ENCODE measurements around the gene BBX. TPM values are rescaled to one million over a fixed set of nuclear protein-coding genes. Genes with fewer than 3 reads are reported as not detected.

The BBX gene
- total RNA-seq, 1 experiment from 2014 or later = 45.0 TPM

GRCh38 chr3:107592073-107592472 is 69.3 kb downstream of the BBX start:
- Mint-ChIP-seq H3K36me3 (no peaks in the 10 kb centered on the region), H3K27ac (no peak overlapping the region)

GRCh38 chr3:107594870-107595269 is 72.1 kb downstream of the BBX start:
- H3K27me3 Mint-ChIP-seq (ENCODE audit: low read depth) = no peaks in the 10 kb centered on the region
- H3K4me3 Mint-ChIP-seq = no peak overlapping the region
- ATAC-seq (no peak), DNase-seq (ENCODE audit: low spot score) (no peak)
- H3K9me3 Mint-ChIP-seq = no peaks in the 10 kb centered on the region
- ChIA-PET CTCF (no interaction called here), POLR2A (no interaction called here)
- no peak overlapping the region for H3K27ac Mint-ChIP-seq
- no peaks in the 10 kb centered on the region for H3K36me3 Mint-ChIP-seq
- no peak for TF ChIP-seq MXD4 (CRISPR knock-in tag; IDR thresholded peaks at IDR 0.05; ENCODE audit: borderline replicate concordance)
- TF ChIP-seq GRHL2 (CRISPR knock-in tag; IDR thresholded peaks at IDR 0.05; ENCODE audit: insufficient replicate concordance, severe bottlenecking) = no peak
- no peak for TF ChIP-seq NR2C2 (CRISPR knock-in tag; IDR thresholded peaks at IDR 0.05)
- TF ChIP-seq AFF4 (CRISPR knock-in tag; IDR thresholded peaks at IDR 0.05; ENCODE audit: borderline replicate concordance) = no peak
- no peak for TF ChIP-seq KAT7 (CRISPR knock-in tag; IDR thresholded peaks at IDR 0.05; ENCODE audit: borderline replicate concordance)
- no peak for TF ChIP-seq FOXK1 (CRISPR knock-in tag; IDR thresholded peaks at IDR 0.05)
- peaks cover 55% of the 10 kb centered on the region for H3K4me1 Mint-ChIP-seq

More at GRCh38 chr3:107592073-107592472, 69.3 kb downstream of the BBX start:
- ChIA-PET POLR2A (interaction anchor here (0.6 to 0.7 kb wide), 2 partner anchors 143 to 308 kb away, joined by 4 to 6 read pairs; no protein-coding TSS in a partner anchor), CTCF (interaction anchor here (1.0 to 1.1 kb wide), 2 partner anchors 13 to 84 kb away, joined by 3 to 4 read pairs; no protein-coding TSS in a partner anchor)
- DNase-seq (ENCODE audit: low spot score) = no peak
- H3K9me3 Mint-ChIP-seq = no peaks in the 10 kb centered on the region
- TF ChIP-seq ETV6 (CRISPR knock-in tag; IDR thresholded peaks at IDR 0.05) (no peak), ZNF512 (CRISPR knock-in tag; IDR thresholded peaks at IDR 0.05; ENCODE audit: borderline replicate concordance) (no peak), ZNF138 (CRISPR knock-in tag; conservative IDR thresholded peaks at IDR 0.05) (no peak), GABPB1 (CRISPR knock-in tag; IDR thresholded peaks at IDR 0.05) (no peak), USF1 (CRISPR knock-in tag; IDR thresholded peaks at IDR 0.05) (no peak), ZBTB43 (CRISPR knock-in tag; IDR thresholded peaks at IDR 0.05) (no peak), USF2 (CRISPR knock-in tag; IDR thresholded peaks at IDR 0.05) (no peak), NR2C2 (CRISPR knock-in tag; IDR thresholded peaks at IDR 0.05) (no peak), HMGA2 (CRISPR knock-in tag; IDR thresholded peaks at IDR 0.05) (no peak), TCF7 (CRISPR knock-in tag; IDR thresholded peaks at IDR 0.05; ENCODE audit: low read depth) (no peak), ERG (CRISPR knock-in tag; IDR thresholded peaks at IDR 0.05) (no peak), NFE2L1 (CRISPR knock-in tag; IDR thresholded peaks at IDR 0.05) (no peak)
- H3K27me3 Mint-ChIP-seq (ENCODE audit: low read depth) = no peaks in the 10 kb centered on the region
- no peak for ATAC-seq
- H3K4me3 Mint-ChIP-seq = no peak overlapping the region
- H3K4me1 Mint-ChIP-seq = peaks cover 43% of the 10 kb centered on the region

Measured in WTC11 (cell line).